Body of pancreas (tissue), 4 donors: ENCODE measurements around the gene FCRLA. TPM values are rescaled to one million over a fixed set of nuclear protein-coding genes. Genes with fewer than 3 reads are reported as not detected.

ENCODE experiments used
- ATAC-seq: fragments of 150-250 bp; one replicate; pipeline ENCODE4 v1.9.1; 2016
- DNase-seq, 4 donors: peaks; one replicate each; pipeline ENCODE4 v3.0.0-alpha.2; 2019
- H3K27ac ChIP-seq, 4 donors: fragments of 200-600 bp; sonication (generic); 1 replicate in 3 of 4; 2 replicates in 1 of 4; pipeline versions ENCODE4 v1.5.1 to v1.6.1; 2016 to 2019; ENCODE audit warnings: mild to moderate bottlenecking in 1 of 4, mixed read lengths in 1 of 4, moderate library complexity in 1 of 4
- H3K27me3 ChIP-seq, 2 donors: fragments of 200-600 bp; sonication (generic); one replicate each; pipeline ENCODE4 v1.6.0; 2016; ENCODE audit warnings: mild to moderate bottlenecking in 1 of 2
- H3K36me3 ChIP-seq, 2 donors: fragments of 200-600 bp; sonication (generic); replicated peaks in 1 of 2; 2 replicates each; pipeline ENCODE4 v1.5.1; 2016; ENCODE audit warnings: low read depth in 2 of 2; ENCODE audit not compliant: insufficient read depth in 1 of 2
- H3K4me1 ChIP-seq: fragments of 200-600 bp; sonication (generic); one replicate; pipeline ENCODE4 v1.6.0; 2016
- H3K4me3 ChIP-seq, 2 donors: fragments of 200-600 bp; sonication (generic); 1 replicate in 1 of 2; 2 replicates in 1 of 2; pipeline ENCODE4 v1.5.1; 2016 to 2019
- H3K9me3 ChIP-seq, 3 donors: fragments of 200-600 bp; sonication (generic); 1 replicate in 2 of 3; 2 replicates in 1 of 3; pipeline ENCODE4 v1.5.1; 2016
- CTCF ChIP-seq, 7 experiments: fragments of 450-650 bp in 4 of 7; fragments of 200-600 bp in 3 of 7; sonication (generic) in 3 of 7; IDR thresholded peaks; one replicate each; pipeline ENCODE4 v1.5.1; 2016 to 2019; ENCODE audit warnings: antibody characterized with exemption in 7 of 7
- POLR2A ChIP-seq, 3 donors: fragments of 450-650 bp; IDR thresholded peaks; one replicate each; pipeline ENCODE4 v1.6.1; 2016; ENCODE audit warnings: antibody characterized with exemption in 3 of 3, mild to moderate bottlenecking in 2 of 3
- WGBS, 2 donors: methylation state at CpG; one replicate each; pipeline ENCODE4 v1.1.5; 2017; 5-methylcytosine and 5-hydroxymethylcytosine counted together
- intact Hi-C: fragments of 100-400 bp; cut with DNase I; formaldehyde crosslinking; loops from one replicate; pipeline ENCODE4 v1.15.1; 2023
- total RNA-seq, 2 donors: library from RNA; depleted of rRNA; stranded (reverse); fragments of >200 nt; gene quantifications; one replicate each; pipeline ENCODE4 v1.1.0, GENCODE V29; 2016

The FCRLA gene
- total RNA-seq, 2 donors from 2014 or later: not detected

GRCh38 chr1:161731981-161732718, 25.1 kb downstream of the FCRLA start:
- TF ChIP-seq POLR2A (IDR thresholded peaks at IDR 0.05) (no peak), CTCF (IDR thresholded peaks at IDR 0.05) (no peak)
- H3K4me1 ChIP-seq: peaks cover 8% of the 10 kb centered on the region
- H3K4me3 ChIP-seq: no peak overlapping the region
- no peaks in the 10 kb centered on the region for H3K9me3 ChIP-seq
- no peak for DNase-seq
- ATAC-seq: no peak
- no peak overlapping the region for H3K27ac ChIP-seq
- intact Hi-C loops: no loop called here
- WGBS, 2 donors: 68 to 73% methylated on average over 5 of the region's 5 CpGs
- H3K36me3 ChIP-seq: no peaks in the 10 kb centered on the region
- no peaks in the 10 kb centered on the region for H3K27me3 ChIP-seq

GRCh38 chr1:161733526-161733925, 26.5 kb downstream of the FCRLA start:
- intact Hi-C loops: no loop called here
- H3K27ac ChIP-seq: no peak overlapping the region
- WGBS, 2 donors: 0% methylated on average over 1 of the region's 1 CpG
- ATAC-seq (no peak), DNase-seq (no peak)
- no peak overlapping the region for H3K4me3 ChIP-seq
- H3K27me3 ChIP-seq: no peaks in the 10 kb centered on the region
- TF ChIP-seq POLR2A (IDR thresholded peaks at IDR 0.05) (no peak), CTCF (IDR thresholded peaks at IDR 0.05) (no peak)
- H3K36me3 ChIP-seq: no peaks in the 10 kb centered on the region
- no peaks in the 10 kb centered on the region for H3K9me3 ChIP-seq
- no peaks in the 10 kb centered on the region for H3K4me1 ChIP-seq

- Histone ChIP-seq H3K27me3 (no peaks in the 10 kb centered on the region), H3K27ac (no peak overlapping the region), H3K4me1 (no peaks in the 10 kb centered on the region), H3K9me3 (no peaks in the 10 kb centered on the region), H3K4me3 (no peak overlapping the region), H3K36me3 (no peaks in the 10 kb centered on the region)
- TF ChIP-seq POLR2A (IDR thresholded peaks at IDR 0.05): no peak
- TF ChIP-seq CTCF (IDR thresholded peaks at IDR 0.05): no peak
- ATAC-seq (no peak), DNase-seq (no peak)
- 80 to 81% methylated on average over 3 of the region's 3 CpGs for WGBS, 2 donors
- intact Hi-C loops: no loop called here
Measured at GRCh38 chr1:161735837-161736236, 28.8 kb downstream of the FCRLA start.

GRCh38 chr1:161736335-161736969, 29.4 kb downstream of the FCRLA start:
- Histone ChIP-seq H3K27me3 (no peaks in the 10 kb centered on the region), H3K27ac (no peak overlapping the region), H3K4me1 (no peaks in the 10 kb centered on the region), H3K4me3 (no peak overlapping the region), H3K9me3 (no peaks in the 10 kb centered on the region), H3K36me3 (no peaks in the 10 kb centered on the region)
- DNase-seq (no peak), ATAC-seq (no peak)
- intact Hi-C loops: no loop called here
- no peak for TF ChIP-seq POLR2A (IDR thresholded peaks at IDR 0.05)
- no peak for TF ChIP-seq CTCF (IDR thresholded peaks at IDR 0.05)
- WGBS, 2 donors: 39 to 51% methylated on average over 4 of the region's 4 CpGs

GRCh38 chr1:161737625-161738024, 30.6 kb downstream of the FCRLA start:
- H3K4me1 ChIP-seq: no peaks in the 10 kb centered on the region
- no peak for TF ChIP-seq POLR2A (IDR thresholded peaks at IDR 0.05)
- no peak for TF ChIP-seq CTCF (IDR thresholded peaks at IDR 0.05)
- no peaks in the 10 kb centered on the region for H3K9me3 ChIP-seq
- no peak for ATAC-seq
- H3K27me3 ChIP-seq: no peaks in the 10 kb centered on the region
- no peak for DNase-seq
- no peak overlapping the region for H3K4me3 ChIP-seq
- H3K27ac ChIP-seq: no peak overlapping the region
- no peaks in the 10 kb centered on the region for H3K36me3 ChIP-seq
- 68 to 73% methylated on average over 2 of the region's 2 CpGs for WGBS, 2 donors
- intact Hi-C loops: no loop called here
